ENCODE data around the gene PRRT1B.

- no peak for TF ChIP-seq CTCF (conservative IDR thresholded peaks at IDR 0.05 in 1 of 2, IDR thresholded peaks at IDR 0.05 in 1 of 2; ENCODE audit: low read depth in 1 of 2, low read length in 2 of 2)
- TF ChIP-seq EZH2 (IDR thresholded peaks at IDR 0.05; ENCODE audit: low read length, missing control alignments), result no peak
Measured at GRCh38 chr9:131582056-131582455, 36.7 kb downstream of the PRRT1B start.

All from fibroblast of lung (primary cell).